Heart left ventricle (tissue), 16 donors: ENCODE data around the gene P2RY14. TPM values are rescaled to one million over a fixed set of nuclear protein-coding genes. Genes with fewer than 3 reads are reported as not detected.

Experiments
- ATAC-seq, 4 donors: fragments of 200-7000 bp; cut with Tn5 transposase; one replicate each; pipeline ENCODE4 v1.9.1; 2020 to 2022; ENCODE audit warnings: moderate library complexity in 4 of 4, mild to moderate bottlenecking in 3 of 4, moderate number of reproducible peaks in 1 of 4
- DNase-seq, 5 donors: peaks; one replicate each; pipeline ENCODE4 v3.0.0-alpha.2; 2020
- H3K27ac ChIP-seq, 12 donors: fragments of 200-600 bp; sonication (generic) in 4 of 12; one replicate each; pipeline versions ENCODE4 v1.5.0 to v1.8.0; 2016 to 2022; ENCODE audit warnings: mild to moderate bottlenecking in 2 of 12
- H3K27me3 ChIP-seq, 9 donors: fragments of 200-600 bp; sonication (generic) in 2 of 9; one replicate each; pipeline versions ENCODE4 v1.5.1 to v1.8.0; 2016 to 2022; ENCODE audit warnings: mild to moderate bottlenecking in 3 of 9
- H3K36me3 ChIP-seq, 9 donors: fragments of 200-600 bp; sonication (generic) in 2 of 9; one replicate each; pipeline versions ENCODE4 v1.5.0 to v1.8.0; 2018 to 2022; ENCODE audit warnings: mild to moderate bottlenecking in 2 of 9
- H3K4me1 ChIP-seq, 12 donors: fragments of 200-600 bp; sonication (generic) in 4 of 12; one replicate each; pipeline versions ENCODE4 v1.5.0 to v1.8.0; 2016 to 2022; ENCODE audit warnings: mild to moderate bottlenecking in 3 of 12
- H3K4me3 ChIP-seq, 12 donors: fragments of 200-600 bp; sonication (generic) in 4 of 12; one replicate each; pipeline versions ENCODE4 v1.5.0 to v1.8.0; 2017 to 2022; ENCODE audit warnings: mild to moderate bottlenecking in 9 of 12, moderate library complexity in 4 of 12
- H3K9me3 ChIP-seq, 12 donors: fragments of 200-600 bp; sonication (generic) in 4 of 12; one replicate each; pipeline versions ENCODE4 v1.5.0 to v1.8.0; 2016 to 2022; ENCODE audit warnings: mild to moderate bottlenecking in 1 of 12
- CTCF ChIP-seq, 12 donors: fragments of 200-600 bp; sonication (generic) in 4 of 12; IDR thresholded peaks; one replicate each; pipeline versions ENCODE4 v1.5.0 to v1.8.0; 2018 to 2022; ENCODE audit warnings: antibody characterized with exemption in 12 of 12, mild to moderate bottlenecking in 5 of 12
- POLR2A ChIP-seq, 2 donors: fragments of 450-650 bp; IDR thresholded peaks; one replicate each; pipeline ENCODE4 v1.6.1; 2017; ENCODE audit warnings: antibody characterized with exemption in 2 of 2, mild to moderate bottlenecking in 2 of 2, moderate library complexity in 2 of 2
- WGBS, 4 donors: extraction: QIAGEN DNeasy Blood & Tissue Kit in 2 of 4; methylation state at CpG; one replicate each; pipeline versions ENCODE4 v1.1.5 to v1.1.7; 2013 to 2018; 5-methylcytosine and 5-hydroxymethylcytosine counted together
- intact Hi-C, 10 donors: fragments of 100-400 bp; cut with DNase I; formaldehyde crosslinking; loops; one replicate each; pipeline versions ENCODE4 v1.11.1 to v1.14.2; 2022
- polyA plus RNA-seq, 2 donors: library from polyadenylated mRNA; stranded (reverse); fragments of 200-250 nt; gene quantifications; one replicate each; pipeline ENCODE4 v1.2.3, GENCODE V29; 2013
- total RNA-seq, 9 donors: library from RNA; depleted of rRNA in 2 of 9; stranded (reverse); fragments of >200 nt in 2 of 9; fragmentation: NEBNext Ultra II Directional in 3 of 9; extraction: Animal tissue kit (Norgen Biotek cat#: 25700) in 3 of 9; gene quantifications; one replicate each; pipeline versions ENCODE4 v1.1.0 to v1.2.4, GENCODE V29; 2016 to 2023
- donor health status: ischemic (EF 13 %, LVEDD 7.1; RV severe dilation, severe dysfunction).
- donor health status: healthy with polysubstance abuse.
- donor health status: DM: no; HTN: yes; CAD: no.
- donor health status: DM: no; HTN: no; CAD: no.
- donor health status: ischemic (EF 25% LVEDD 6.9; RV normal size, moderate dysfunction).
- donor health status: ischemic (EF 25% LVEDD 5.7; RV mildly dilated, moderate dysfunction).
- donor health status: healthy.
- donor health status: DM: yes; HTN: yes; CAD: no.
- donor health status: ischemic (EF 35%, LVEDD 5.7; RV mildly dilated, moderate dysfunction).
- donor health status: nonischemic (EF 11% LVEDD 7.7; RV severe dilation, severe dysfunction).
- donor health status: DM: yes; HTN: yes; CAD: no.
- donor health status: PGD.
- donor health status: ischemic (EF 29% LVEDD 5.4; RV normal size, mild dysfunction).
- donor health status: nonischemic (EF 23%, LVEDD 6.1; RV moderate dilation, normal function).

The P2RY14 gene
- total and polyA plus RNA-seq, 11 donors, result 0.75 to 8.4 (median 3.2) TPM

DNA sequence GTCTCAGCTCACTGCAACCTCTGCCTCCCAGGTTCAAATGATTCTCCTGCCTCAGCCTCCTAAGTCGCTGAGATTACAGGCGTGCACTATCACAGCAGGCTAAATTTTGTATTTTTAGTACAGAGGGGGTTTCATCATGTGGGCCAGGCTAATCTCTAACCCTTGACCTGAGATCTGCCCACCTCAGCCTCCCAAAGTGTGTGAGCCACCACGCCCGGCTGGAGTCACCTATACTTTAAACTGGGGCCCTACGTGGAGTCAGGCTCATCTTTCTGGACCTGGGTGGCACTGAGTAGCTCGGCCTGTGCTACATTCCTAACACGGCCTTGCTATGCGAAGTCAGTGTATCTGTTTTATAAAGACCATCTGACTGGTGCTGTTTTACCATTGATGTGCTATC is 81.1 kb downstream of the P2RY14 start:
- H3K4me1 ChIP-seq, result peaks cover 0 to 7% (median 0%) of the 10 kb centered on the region in 12 donors
- no peaks in the 10 kb centered on the region for H3K27me3 ChIP-seq
- no peaks in the 10 kb centered on the region for H3K36me3 ChIP-seq
- DNase-seq (no peak), ATAC-seq (no peak)
- TF ChIP-seq POLR2A (IDR thresholded peaks at IDR 0.05) (no peak), CTCF (IDR thresholded peaks at IDR 0.05) (no peak)
- H3K4me3 ChIP-seq, result no peak overlapping the region
- no peak overlapping the region for H3K27ac ChIP-seq
- intact Hi-C loops, result no loop called here
- WGBS, 4 donors, result 90 to 97% (median 93%) methylated on average over 8 of the region's 8 CpGs
- no peaks in the 10 kb centered on the region for H3K9me3 ChIP-seq

- H3K4me3 ChIP-seq, result no peak overlapping the region
- H3K4me1 ChIP-seq, result peaks cover 0 to 7% (median 0%) of the 10 kb centered on the region in 12 donors
- ATAC-seq (no peak), DNase-seq (no peak)
- intact Hi-C loops, result no loop called here
- no peak overlapping the region for H3K27ac ChIP-seq
- no peak for TF ChIP-seq POLR2A (IDR thresholded peaks at IDR 0.05)
- TF ChIP-seq CTCF (IDR thresholded peaks at IDR 0.05), result no peak
- no peaks in the 10 kb centered on the region for H3K36me3 ChIP-seq
- no peaks in the 10 kb centered on the region for H3K27me3 ChIP-seq
- H3K9me3 ChIP-seq, result no peaks in the 10 kb centered on the region
Observed at GRCh38 chr3:151196434-151196833, 81.9 kb downstream of the P2RY14 start.

- Histone ChIP-seq H3K9me3 (no peaks in the 10 kb centered on the region), H3K36me3 (no peaks in the 10 kb centered on the region), H3K4me3 (no peak overlapping the region), H3K27ac (no peak overlapping the region), H3K27me3 (no peaks in the 10 kb centered on the region), H3K4me1 (peaks cover 0 to 7% (median 0%) of the 10 kb centered on the region in 12 donors)
- ATAC-seq (no peak), DNase-seq (no peak)
- intact Hi-C loops, result no loop called here
- WGBS, 4 donors, result 83 to 96% (median 89%) methylated on average over 1 of the region's 1 CpG
- TF ChIP-seq POLR2A (IDR thresholded peaks at IDR 0.05), result no peak
- no peak for TF ChIP-seq CTCF (IDR thresholded peaks at IDR 0.05)
Observed at GRCh38 chr3:151195826-151196225, 82.5 kb downstream of the P2RY14 start.

- TF ChIP-seq POLR2A (IDR thresholded peaks at IDR 0.05) (no peak), CTCF (IDR thresholded peaks at IDR 0.05) (no peak)
- no peak overlapping the region for H3K4me3 ChIP-seq
- 94 to 97% (median 97%) methylated on average over 6 of the region's 6 CpGs for WGBS, 4 donors
- no peaks in the 10 kb centered on the region for H3K36me3 ChIP-seq
- no peak for DNase-seq
- no peak for ATAC-seq
- H3K27me3 ChIP-seq, result no peaks in the 10 kb centered on the region
- no peaks in the 10 kb centered on the region for H3K4me1 ChIP-seq
- H3K27ac ChIP-seq, result no peak overlapping the region
- no peaks in the 10 kb centered on the region for H3K9me3 ChIP-seq
- intact Hi-C loops, result no loop called here
Observed at GRCh38 chr3:151192545-151192944, 85.8 kb downstream of the P2RY14 start.
